ENCODE data around the gene HSBP1L1.

Gene HSBP1L1

DNA sequence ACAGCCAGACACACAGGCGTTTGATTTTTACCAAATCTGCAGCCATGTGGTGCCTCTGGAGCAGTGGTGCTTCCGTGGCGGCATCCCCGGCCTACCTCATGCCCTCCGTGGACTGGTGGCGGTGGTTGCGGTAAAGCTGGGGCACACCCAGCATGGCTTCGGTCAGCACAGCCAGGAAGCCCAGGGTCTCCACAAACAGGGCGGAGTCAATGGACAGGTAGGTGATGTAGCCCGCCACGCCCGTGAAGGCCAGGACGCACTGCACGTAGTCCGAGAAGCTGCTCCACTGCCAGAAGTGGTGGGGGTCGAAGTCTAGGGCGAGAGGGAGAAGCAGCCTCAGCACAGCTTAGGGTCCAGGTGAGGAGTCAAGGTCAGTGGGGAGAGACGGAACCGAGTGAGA, 45.4 kb upstream of the HSBP1L1 start:
- Histone ChIP-seq H3K4me1 (ENCODE audit: control insufficient read depth in 2 of 2, insufficient read depth in 1 of 2, low read depth in 1 of 2, low read length in 2 of 2) (no peaks in the 10 kb centered on the region), H2BK15ac (ENCODE audit: low read length) (no peak overlapping the region), H4K91ac (ENCODE audit: low read depth, low read length, poor library complexity) (no peak overlapping the region), H3K4me3 (ENCODE audit: low read length in 2 of 2) (no peak overlapping the region), H2AK5ac (ENCODE audit: low read depth, low read length) (no peak overlapping the region), H2BK120ac (ENCODE audit: low read depth, low read length) (no peak overlapping the region), H2BK12ac (ENCODE audit: low read length) (no peak overlapping the region), H3K18ac (ENCODE audit: low read length) (no peak overlapping the region), H3K9me3 (replicated peaks in 1 of 2; ENCODE audit: control insufficient read depth in 2 of 2, insufficient read depth in 1 of 2, low read depth in 1 of 2, low read length in 2 of 2) (peaks cover 20 to 35% of the 10 kb centered on the region in 2 donors), H2AFZ (ENCODE audit: low read length) (no peak overlapping the region), H3K14ac (ENCODE audit: low read length) (no peak overlapping the region), H3K4ac (ENCODE audit: low read length) (no peak overlapping the region), H3K27me3 (ENCODE audit: control insufficient read depth in 3 of 3, insufficient read depth in 3 of 3, low read depth in 1 of 3, low read length in 3 of 3) (no peaks in the 10 kb centered on the region), H3K4me2 (ENCODE audit: insufficient read depth, low read length, poor library complexity, severe bottlenecking) (no peak overlapping the region), H3K79me1 (ENCODE audit: low read depth, low read length) (peaks cover 16% of the 10 kb centered on the region), H2BK5ac (ENCODE audit: low read length) (no peak overlapping the region), H3K23ac (ENCODE audit: low read depth, low read length, poor library complexity) (no peak overlapping the region), H3K27ac (replicated peaks; ENCODE audit: low read length) (no peak overlapping the region), H3K36me3 (replicated peaks in 1 of 2; ENCODE audit: control insufficient read depth in 2 of 2, insufficient read depth in 2 of 2, low read length in 2 of 2) (peaks cover 2 to 58% of the 10 kb centered on the region in 2 donors), H4K8ac (ENCODE audit: low read depth, low read length) (no peak overlapping the region), H3K9ac (ENCODE audit: low read depth, low read length, poor library complexity) (peak overlapping the region; percentile 21)
- WGBS, 2 donors (ENCODE audit: extremely low coverage in 2 of 2, insufficient read length in 2 of 2, insufficient replicate concordance in 1 of 2) = no CpG with 5 or more reads among the region's 19 CpGs
- no peak for DNase-seq (ENCODE audit: low spot score)

GRCh38 chr18:79921984-79922965, 42.2 kb upstream of the HSBP1L1 start:
- Histone ChIP-seq H2BK120ac (ENCODE audit: low read depth, low read length) (no peak overlapping the region), H3K36me3 (replicated peaks in 1 of 2; ENCODE audit: control insufficient read depth in 2 of 2, insufficient read depth in 2 of 2, low read length in 2 of 2) (peaks cover 0 to 52% of the 10 kb centered on the region in 2 donors), H3K4me3 (ENCODE audit: low read length in 2 of 2) (no peak overlapping the region), H3K14ac (ENCODE audit: low read length) (no peak overlapping the region), H3K79me1 (ENCODE audit: low read depth, low read length) (peaks cover 12% of the 10 kb centered on the region), H3K23ac (ENCODE audit: low read depth, low read length, poor library complexity) (no peak overlapping the region), H3K9ac (ENCODE audit: low read depth, low read length, poor library complexity) (no peak overlapping the region), H2BK12ac (ENCODE audit: low read length) (no peak overlapping the region), H2BK5ac (ENCODE audit: low read length) (no peak overlapping the region), H3K9me3 (replicated peaks in 1 of 2; ENCODE audit: control insufficient read depth in 2 of 2, insufficient read depth in 1 of 2, low read depth in 1 of 2, low read length in 2 of 2) (peaks cover 13 to 20% of the 10 kb centered on the region in 2 donors), H3K18ac (ENCODE audit: low read length) (no peak overlapping the region), H2AFZ (ENCODE audit: low read length) (no peak overlapping the region), H3K27me3 (ENCODE audit: control insufficient read depth in 3 of 3, insufficient read depth in 3 of 3, low read depth in 1 of 3, low read length in 3 of 3) (no peaks in the 10 kb centered on the region), H3K4ac (ENCODE audit: low read length) (no peak overlapping the region), H3K4me2 (ENCODE audit: insufficient read depth, low read length, poor library complexity, severe bottlenecking) (no peak overlapping the region), H4K91ac (ENCODE audit: low read depth, low read length, poor library complexity) (no peak overlapping the region), H2BK15ac (ENCODE audit: low read length) (no peak overlapping the region), H3K4me1 (ENCODE audit: control insufficient read depth in 2 of 2, insufficient read depth in 1 of 2, low read depth in 1 of 2, low read length in 2 of 2) (peaks cover 0 to 4% of the 10 kb centered on the region in 2 donors), H3K27ac (replicated peaks; ENCODE audit: low read length) (no peak overlapping the region), H2AK5ac (ENCODE audit: low read depth, low read length) (no peak overlapping the region), H4K8ac (ENCODE audit: low read depth, low read length) (no peak overlapping the region)
- no peak for DNase-seq (ENCODE audit: low spot score)
- no CpG with 5 or more reads among the region's 24 CpGs for WGBS, 2 donors (ENCODE audit: extremely low coverage in 2 of 2, insufficient read length in 2 of 2, insufficient replicate concordance in 1 of 2)

DNA sequence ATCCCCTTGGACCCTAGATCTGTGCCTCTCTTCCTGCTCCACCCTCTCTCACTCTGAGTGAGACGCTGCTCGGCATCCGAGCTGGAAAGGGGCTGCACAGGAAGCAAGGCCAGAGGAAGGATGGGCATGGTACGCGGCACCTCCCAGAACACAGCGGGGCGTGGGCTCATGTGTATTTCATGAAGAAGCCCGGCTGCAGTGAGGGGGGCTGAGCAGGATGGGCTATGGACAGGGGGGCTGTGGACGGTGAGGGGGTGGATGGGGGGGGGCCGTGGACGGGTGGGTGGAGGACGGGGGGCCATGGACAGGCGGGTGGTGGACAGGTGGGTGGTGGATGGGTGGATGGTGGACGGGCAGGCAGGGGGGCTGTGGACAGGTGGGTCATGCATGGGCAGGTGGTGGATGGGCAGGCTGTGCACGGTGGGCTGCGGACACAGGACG, 41.5 kb upstream of the HSBP1L1 start:
- Histone ChIP-seq H2BK5ac (ENCODE audit: low read length) (no peak overlapping the region), H3K27me3 (ENCODE audit: control insufficient read depth in 3 of 3, insufficient read depth in 3 of 3, low read depth in 1 of 3, low read length in 3 of 3) (no peaks in the 10 kb centered on the region), H3K4ac (ENCODE audit: low read length) (no peak overlapping the region), H3K23ac (ENCODE audit: low read depth, low read length, poor library complexity) (no peak overlapping the region), H3K14ac (ENCODE audit: low read length) (no peak overlapping the region), H3K18ac (ENCODE audit: low read length) (no peak overlapping the region), H2AK5ac (ENCODE audit: low read depth, low read length) (no peak overlapping the region), H3K9me3 (replicated peaks in 1 of 2; ENCODE audit: control insufficient read depth in 2 of 2, insufficient read depth in 1 of 2, low read depth in 1 of 2, low read length in 2 of 2) (peaks cover 10 to 18% of the 10 kb centered on the region in 2 donors), H2BK12ac (ENCODE audit: low read length) (no peak overlapping the region), H3K4me3 (ENCODE audit: low read length in 2 of 2) (no peak overlapping the region), H3K9ac (ENCODE audit: low read depth, low read length, poor library complexity) (no peak overlapping the region), H3K79me1 (ENCODE audit: low read depth, low read length) (peaks cover 6% of the 10 kb centered on the region), H3K4me2 (ENCODE audit: insufficient read depth, low read length, poor library complexity, severe bottlenecking) (no peak overlapping the region), H3K27ac (replicated peaks; ENCODE audit: low read length) (no peak overlapping the region), H3K4me1 (ENCODE audit: control insufficient read depth in 2 of 2, insufficient read depth in 1 of 2, low read depth in 1 of 2, low read length in 2 of 2) (peaks cover 0 to 6% of the 10 kb centered on the region in 2 donors), H2BK120ac (ENCODE audit: low read depth, low read length) (no peak overlapping the region), H3K36me3 (replicated peaks in 1 of 2; ENCODE audit: control insufficient read depth in 2 of 2, insufficient read depth in 2 of 2, low read length in 2 of 2) (peaks cover 0 to 49% of the 10 kb centered on the region in 2 donors), H2AFZ (ENCODE audit: low read length) (no peak overlapping the region), H4K91ac (ENCODE audit: low read depth, low read length, poor library complexity) (no peak overlapping the region), H4K8ac (ENCODE audit: low read depth, low read length) (no peak overlapping the region), H2BK15ac (ENCODE audit: low read length) (no peak overlapping the region)
- WGBS, 2 donors (ENCODE audit: extremely low coverage in 2 of 2, insufficient read length in 2 of 2, insufficient replicate concordance in 1 of 2) = no CpG with 5 or more reads among the region's 17 CpGs
- no peak for DNase-seq (ENCODE audit: low spot score)

GRCh38 chr18:79923896-79924585, 40.4 kb upstream of the HSBP1L1 start:
- Histone ChIP-seq H3K4ac (ENCODE audit: low read length) (no peak overlapping the region), H2AFZ (ENCODE audit: low read length) (no peak overlapping the region), H3K9ac (ENCODE audit: low read depth, low read length, poor library complexity) (no peak overlapping the region), H2BK120ac (ENCODE audit: low read depth, low read length) (no peak overlapping the region), H3K4me1 (ENCODE audit: control insufficient read depth in 2 of 2, insufficient read depth in 1 of 2, low read depth in 1 of 2, low read length in 2 of 2) (peaks cover 0 to 6% of the 10 kb centered on the region in 2 donors), H2AK5ac (ENCODE audit: low read depth, low read length) (no peak overlapping the region), H3K18ac (ENCODE audit: low read length) (no peak overlapping the region), H3K9me3 (replicated peaks in 1 of 2; ENCODE audit: control insufficient read depth in 2 of 2, insufficient read depth in 1 of 2, low read depth in 1 of 2, low read length in 2 of 2) (peaks cover 13 to 27% of the 10 kb centered on the region in 2 donors), H3K27me3 (ENCODE audit: control insufficient read depth in 3 of 3, insufficient read depth in 3 of 3, low read depth in 1 of 3, low read length in 3 of 3) (no peaks in the 10 kb centered on the region), H3K4me2 (ENCODE audit: insufficient read depth, low read length, poor library complexity, severe bottlenecking) (no peak overlapping the region), H3K36me3 (replicated peaks in 1 of 2; ENCODE audit: control insufficient read depth in 2 of 2, insufficient read depth in 2 of 2, low read length in 2 of 2) (peaks cover 0 to 52% of the 10 kb centered on the region in 2 donors), H2BK15ac (ENCODE audit: low read length) (no peak overlapping the region), H2BK5ac (ENCODE audit: low read length) (no peak overlapping the region), H3K79me1 (ENCODE audit: low read depth, low read length) (peaks cover 7% of the 10 kb centered on the region), H3K4me3 (ENCODE audit: low read length in 2 of 2) (peak overlapping the region in 1 of 2 donors; percentile 39), H3K14ac (ENCODE audit: low read length) (no peak overlapping the region), H3K27ac (replicated peaks; ENCODE audit: low read length) (no peak overlapping the region), H2BK12ac (ENCODE audit: low read length) (no peak overlapping the region), H4K8ac (ENCODE audit: low read depth, low read length) (no peak overlapping the region), H3K23ac (ENCODE audit: low read depth, low read length, poor library complexity) (no peak overlapping the region), H4K91ac (ENCODE audit: low read depth, low read length, poor library complexity) (no peak overlapping the region)
- no CpG with 5 or more reads among the region's 26 CpGs for WGBS, 2 donors (ENCODE audit: extremely low coverage in 2 of 2, insufficient read length in 2 of 2, insufficient replicate concordance in 1 of 2)
- no peak for DNase-seq (ENCODE audit: low spot score)

All from neuronal stem cell (in vitro differentiated cells).